ENCODE data around the gene COX6B2. TPM values are rescaled to one million over a fixed set of nuclear protein-coding genes. Genes with fewer than 3 reads are reported as not detected.
A peak's percentile ranks its signal among the peaks of the same experiment; 100 is the strongest.

The COX6B2 gene
- total and polyA plus RNA-seq, 2 of the 13 experiments (the other 11 are each of a cell fraction or from before 2014, with no cell fraction given): 0.21 TPM; not detected in 1

GRCh38 chr19:55376241-55376933 is 21.9 kb upstream of the COX6B2 start, which contains the start of gene TMEM190 (continued):
- TF ChIP-seq CHD4 (IDR thresholded peaks at IDR 0.05; ENCODE audit: borderline replicate concordance, low read length): no peak
- no peak for TF ChIP-seq NFIC (IDR thresholded peaks at IDR 0.05; ENCODE audit: low read length)
- TF ChIP-seq RFX1 (IDR thresholded peaks at IDR 0.05): peak; percentile 11; the same call in 1 of the 2 replicates
- no peak for TF ChIP-seq PAF1 (CRISPR knock-in tag; IDR thresholded peaks at IDR 0.05)
- no peak for TF ChIP-seq RFXANK (CRISPR knock-in tag; IDR thresholded peaks at IDR 0.05)
- TF ChIP-seq ZNF552 (CRISPR knock-in tag; IDR thresholded peaks at IDR 0.05; ENCODE audit: borderline replicate concordance): no peak
- no peak for TF ChIP-seq IKZF1 (IDR thresholded peaks at IDR 0.05)
- TF ChIP-seq, protein P1, sequence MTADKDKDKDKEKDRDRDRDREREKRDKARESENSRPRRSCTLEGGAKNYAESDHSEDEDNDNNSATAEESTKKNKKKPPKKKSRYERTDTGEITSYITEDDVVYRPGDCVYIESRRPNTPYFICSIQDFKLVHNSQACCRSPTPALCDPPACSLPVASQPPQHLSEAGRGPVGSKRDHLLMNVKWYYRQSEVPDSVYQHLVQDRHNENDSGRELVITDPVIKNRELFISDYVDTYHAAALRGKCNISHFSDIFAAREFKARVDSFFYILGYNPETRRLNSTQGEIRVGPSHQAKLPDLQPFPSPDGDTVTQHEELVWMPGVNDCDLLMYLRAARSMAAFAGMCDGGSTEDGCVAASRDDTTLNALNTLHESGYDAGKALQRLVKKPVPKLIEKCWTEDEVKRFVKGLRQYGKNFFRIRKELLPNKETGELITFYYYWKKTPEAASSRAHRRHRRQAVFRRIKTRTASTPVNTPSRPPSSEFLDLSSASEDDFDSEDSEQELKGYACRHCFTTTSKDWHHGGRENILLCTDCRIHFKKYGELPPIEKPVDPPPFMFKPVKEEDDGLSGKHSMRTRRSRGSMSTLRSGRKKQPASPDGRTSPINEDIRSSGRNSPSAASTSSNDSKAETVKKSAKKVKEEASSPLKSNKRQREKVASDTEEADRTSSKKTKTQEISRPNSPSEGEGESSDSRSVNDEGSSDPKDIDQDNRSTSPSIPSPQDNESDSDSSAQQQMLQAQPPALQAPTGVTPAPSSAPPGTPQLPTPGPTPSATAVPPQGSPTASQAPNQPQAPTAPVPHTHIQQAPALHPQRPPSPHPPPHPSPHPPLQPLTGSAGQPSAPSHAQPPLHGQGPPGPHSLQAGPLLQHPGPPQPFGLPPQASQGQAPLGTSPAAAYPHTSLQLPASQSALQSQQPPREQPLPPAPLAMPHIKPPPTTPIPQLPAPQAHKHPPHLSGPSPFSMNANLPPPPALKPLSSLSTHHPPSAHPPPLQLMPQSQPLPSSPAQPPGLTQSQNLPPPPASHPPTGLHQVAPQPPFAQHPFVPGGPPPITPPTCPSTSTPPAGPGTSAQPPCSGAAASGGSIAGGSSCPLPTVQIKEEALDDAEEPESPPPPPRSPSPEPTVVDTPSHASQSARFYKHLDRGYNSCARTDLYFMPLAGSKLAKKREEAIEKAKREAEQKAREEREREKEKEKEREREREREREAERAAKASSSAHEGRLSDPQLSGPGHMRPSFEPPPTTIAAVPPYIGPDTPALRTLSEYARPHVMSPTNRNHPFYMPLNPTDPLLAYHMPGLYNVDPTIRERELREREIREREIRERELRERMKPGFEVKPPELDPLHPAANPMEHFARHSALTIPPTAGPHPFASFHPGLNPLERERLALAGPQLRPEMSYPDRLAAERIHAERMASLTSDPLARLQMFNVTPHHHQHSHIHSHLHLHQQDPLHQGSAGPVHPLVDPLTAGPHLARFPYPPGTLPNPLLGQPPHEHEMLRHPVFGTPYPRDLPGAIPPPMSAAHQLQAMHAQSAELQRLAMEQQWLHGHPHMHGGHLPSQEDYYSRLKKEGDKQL (CRISPR knock-in tag; IDR thresholded peaks at IDR 0.05; ENCODE audit: low read depth): no peak
- TF ChIP-seq, protein P2, sequence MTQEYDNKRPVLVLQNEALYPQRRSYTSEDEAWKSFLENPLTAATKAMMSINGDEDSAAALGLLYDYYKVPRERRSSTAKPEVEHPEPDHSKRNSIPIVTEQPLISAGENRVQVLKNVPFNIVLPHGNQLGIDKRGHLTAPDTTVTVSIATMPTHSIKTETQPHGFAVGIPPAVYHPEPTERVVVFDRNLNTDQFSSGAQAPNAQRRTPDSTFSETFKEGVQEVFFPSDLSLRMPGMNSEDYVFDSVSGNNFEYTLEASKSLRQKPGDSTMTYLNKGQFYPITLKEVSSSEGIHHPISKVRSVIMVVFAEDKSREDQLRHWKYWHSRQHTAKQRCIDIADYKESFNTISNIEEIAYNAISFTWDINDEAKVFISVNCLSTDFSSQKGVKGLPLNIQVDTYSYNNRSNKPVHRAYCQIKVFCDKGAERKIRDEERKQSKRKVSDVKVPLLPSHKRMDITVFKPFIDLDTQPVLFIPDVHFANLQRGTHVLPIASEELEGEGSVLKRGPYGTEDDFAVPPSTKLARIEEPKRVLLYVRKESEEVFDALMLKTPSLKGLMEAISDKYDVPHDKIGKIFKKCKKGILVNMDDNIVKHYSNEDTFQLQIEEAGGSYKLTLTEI (CRISPR knock-in tag; conservative IDR thresholded peaks at IDR 0.05): no peak
- TF ChIP-seq MAX (IDR thresholded peaks at IDR 0.05): 0 out of 2 replicates have a peak, but pooled peaks have one; percentile 5

Measured in HepG2 (cell line).